ENCODE data around the gene AP2B1.
"Not testable (repeated sequence)": the region's sequence is repeated elsewhere in the genome, so short reads cannot be mapped to it uniquely, and the experiment has no call there.

AP2B1 gene

GRCh38 chr17:35744830-35745229, 157.7 kb downstream of the AP2B1 start:
- Histone ChIP-seq H3K4me1 (ENCODE audit: insufficient read depth, low read length) (peaks cover 3% of the 10 kb centered on the region), H3K36me3 (ENCODE audit: insufficient read depth, low read length) (no peaks in the 10 kb centered on the region), H3K27me3 (ENCODE audit: insufficient read depth, low read length) (peaks cover 15% of the 10 kb centered on the region), H3K4me3 (ENCODE audit: low read length) (no peak overlapping the region), H3K9me3 (ENCODE audit: low read length) (no peaks in the 10 kb centered on the region), H2AFZ (ENCODE audit: low read depth, low read length) (no peak overlapping the region)

DNA sequence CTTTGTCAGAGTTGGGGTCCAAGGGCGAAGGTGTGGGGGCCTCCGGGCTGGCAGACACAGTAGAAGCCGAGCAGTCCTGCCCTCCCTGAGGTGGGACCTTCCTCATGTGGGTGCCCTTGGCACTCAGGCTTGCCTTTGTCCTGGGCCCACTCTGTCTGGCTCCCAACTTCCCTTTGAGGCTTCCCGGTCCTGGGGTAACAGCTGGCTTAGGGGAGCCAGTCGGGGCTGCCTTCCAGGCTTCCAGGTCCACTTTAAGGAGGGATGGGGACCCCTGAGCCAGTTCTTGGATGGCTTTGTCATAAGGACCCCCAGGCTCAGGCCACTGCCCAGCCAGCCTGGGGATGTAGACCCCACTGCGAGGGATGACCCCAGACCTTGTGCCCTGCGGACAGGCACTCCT, 158.1 kb downstream of the AP2B1 start:
- H3K4me1 ChIP-seq (ENCODE audit: insufficient read depth, low read length): peaks cover 6% of the 10 kb centered on the region
- H3K36me3 ChIP-seq (ENCODE audit: insufficient read depth, low read length): no peaks in the 10 kb centered on the region
- peaks cover 18% of the 10 kb centered on the region for H3K27me3 ChIP-seq (ENCODE audit: insufficient read depth, low read length)
- H2AFZ ChIP-seq (ENCODE audit: low read depth, low read length): no peak overlapping the region
- no peaks in the 10 kb centered on the region for H3K9me3 ChIP-seq (ENCODE audit: low read length)
- H3K4me3 ChIP-seq (ENCODE audit: low read length): no peak overlapping the region

GRCh38 chr17:35745749-35746320, 158.7 kb downstream of the AP2B1 start:
- Histone ChIP-seq H3K4me3 (ENCODE audit: low read length) (no peak overlapping the region), H3K9me3 (ENCODE audit: low read length) (no peaks in the 10 kb centered on the region), H2AFZ (ENCODE audit: low read depth, low read length) (no peak overlapping the region), H3K27me3 (ENCODE audit: insufficient read depth, low read length) (peaks cover 24% of the 10 kb centered on the region), H3K4me1 (ENCODE audit: insufficient read depth, low read length) (peaks cover 8% of the 10 kb centered on the region), H3K36me3 (ENCODE audit: insufficient read depth, low read length) (no peaks in the 10 kb centered on the region)

DNA sequence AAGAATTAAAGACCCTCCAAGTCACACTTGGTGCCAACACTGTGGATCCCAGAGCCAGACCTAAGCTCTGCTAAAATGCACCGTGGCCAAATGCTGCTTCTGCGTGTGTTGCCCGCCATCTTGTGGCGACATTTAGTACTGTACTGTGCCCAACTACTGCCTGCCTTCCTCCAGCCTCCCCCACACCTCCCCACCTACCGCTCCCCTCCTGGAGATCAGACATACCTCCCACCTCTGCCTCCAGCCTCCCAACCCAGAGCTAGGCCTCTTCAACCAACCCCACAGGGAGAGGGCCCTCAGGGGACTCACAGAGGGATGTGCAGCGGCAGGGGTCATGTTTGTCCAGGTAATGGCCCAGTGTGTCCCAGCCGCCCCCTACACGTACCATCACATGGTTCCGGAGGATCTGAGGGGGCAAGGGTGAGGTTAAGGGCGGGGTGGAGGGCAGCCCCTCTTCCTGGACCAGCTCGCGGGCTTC, 160.5 kb downstream of the AP2B1 start:
- peaks cover 26% of the 10 kb centered on the region for H3K27me3 ChIP-seq (ENCODE audit: insufficient read depth, low read length)
- no peaks in the 10 kb centered on the region for H3K9me3 ChIP-seq (ENCODE audit: low read length)
- H3K4me1 ChIP-seq (ENCODE audit: insufficient read depth, low read length): peaks cover 8% of the 10 kb centered on the region
- H3K36me3 ChIP-seq (ENCODE audit: insufficient read depth, low read length): no peaks in the 10 kb centered on the region
- H3K4me3 ChIP-seq (ENCODE audit: low read length): no peak overlapping the region
- no peak overlapping the region for H2AFZ ChIP-seq (ENCODE audit: low read depth, low read length)

- peaks cover 26% of the 10 kb centered on the region for H3K27me3 ChIP-seq (ENCODE audit: insufficient read depth, low read length)
- H3K9me3 ChIP-seq (ENCODE audit: low read length): no peaks in the 10 kb centered on the region
These were observed 161.3 kb downstream of the AP2B1 start for GRCh38 chr17:35748341-35748841.

DNA sequence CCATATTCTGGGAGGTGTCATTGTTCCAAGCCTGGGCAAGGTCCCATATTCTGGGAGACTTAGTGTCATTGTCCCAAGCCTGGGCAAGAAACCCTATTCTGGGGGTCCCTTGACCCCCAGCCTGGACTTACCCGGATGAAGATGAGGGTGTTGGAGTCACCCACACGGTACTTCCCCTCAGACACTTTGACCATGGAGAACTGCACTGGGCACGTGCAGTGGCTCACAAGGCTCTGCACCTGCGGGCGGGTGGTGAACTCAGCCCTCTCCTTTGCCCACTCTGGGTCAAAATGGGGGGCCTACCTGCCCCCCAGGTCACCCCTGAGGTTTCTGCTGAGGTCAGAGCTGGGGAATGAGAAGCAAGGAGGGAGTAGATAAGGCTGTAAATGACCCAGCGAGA, 161.9 kb downstream of the AP2B1 start:
- no peaks in the 10 kb centered on the region for H3K9me3 ChIP-seq (ENCODE audit: low read length)
- H3K27me3 ChIP-seq (ENCODE audit: insufficient read depth, low read length): peaks cover 26% of the 10 kb centered on the region
- H3K36me3 ChIP-seq (ENCODE audit: insufficient read depth, low read length): no peaks in the 10 kb centered on the region
- no peak overlapping the region for H3K4me3 ChIP-seq (ENCODE audit: low read length)
- no peak overlapping the region for H2AFZ ChIP-seq (ENCODE audit: low read depth, low read length)
- H3K4me1 ChIP-seq (ENCODE audit: insufficient read depth, low read length): peaks cover 8% of the 10 kb centered on the region

More at GRCh38 chr17:35748341-35748841, 161.3 kb downstream of the AP2B1 start:
- Histone ChIP-seq H2AFZ (ENCODE audit: low read depth, low read length) (no peak overlapping the region), H3K4me1 (ENCODE audit: insufficient read depth, low read length) (peaks cover 8% of the 10 kb centered on the region), H3K4me3 (ENCODE audit: low read length) (no peak overlapping the region), H3K36me3 (ENCODE audit: insufficient read depth, low read length) (no peaks in the 10 kb centered on the region)

DNA sequence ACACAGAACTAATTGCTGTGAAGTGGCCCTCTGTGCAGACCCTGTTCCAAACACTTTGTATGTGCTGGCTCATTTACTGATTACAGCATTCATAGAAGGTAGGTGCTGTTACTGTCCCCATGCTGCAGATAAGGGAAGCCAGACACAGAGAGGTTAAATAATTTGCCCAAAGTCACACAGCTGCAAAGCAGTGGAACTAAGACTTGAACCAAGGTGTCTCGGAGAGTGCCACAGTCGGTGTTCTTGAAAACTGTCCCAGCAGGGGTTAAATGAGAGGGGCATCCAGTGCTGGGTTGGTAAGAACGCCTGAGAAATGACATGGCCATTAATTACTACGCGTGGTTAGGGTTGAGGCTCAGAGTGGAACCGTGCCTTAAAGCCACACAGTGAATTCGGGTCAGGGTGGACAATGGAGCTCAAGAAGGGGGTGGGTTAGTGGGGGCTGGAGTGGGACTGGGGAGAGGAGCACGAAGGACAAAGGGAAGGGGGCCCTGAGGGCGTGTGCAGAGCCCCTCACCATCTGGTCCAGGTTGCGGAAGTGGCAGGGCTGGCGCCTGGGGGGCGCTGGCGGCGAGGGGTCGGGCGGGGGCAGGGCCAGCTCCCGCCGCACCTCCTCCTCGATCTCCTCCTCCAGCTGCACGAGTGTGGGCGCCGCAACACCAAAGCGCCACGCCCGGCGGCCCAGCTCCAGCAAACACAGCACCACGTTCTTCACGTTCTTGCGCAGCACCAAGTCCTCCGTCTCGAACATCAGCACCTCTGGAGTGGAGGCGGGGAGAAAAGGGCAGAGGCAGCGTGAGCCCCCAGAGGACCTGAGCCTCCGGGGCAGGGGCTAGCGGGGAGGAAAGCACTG, 162.7 kb downstream of the AP2B1 start:
- Histone ChIP-seq H2AFZ (ENCODE audit: low read depth, low read length) (no peak overlapping the region), H3K9me3 (ENCODE audit: low read length) (no peaks in the 10 kb centered on the region), H3K4me1 (ENCODE audit: insufficient read depth, low read length) (peaks cover 8% of the 10 kb centered on the region), H3K4me3 (ENCODE audit: low read length) (peak overlapping the region; percentile 19), H3K36me3 (ENCODE audit: insufficient read depth, low read length) (no peaks in the 10 kb centered on the region), H3K27me3 (ENCODE audit: insufficient read depth, low read length) (peaks cover 26% of the 10 kb centered on the region)

DNA sequence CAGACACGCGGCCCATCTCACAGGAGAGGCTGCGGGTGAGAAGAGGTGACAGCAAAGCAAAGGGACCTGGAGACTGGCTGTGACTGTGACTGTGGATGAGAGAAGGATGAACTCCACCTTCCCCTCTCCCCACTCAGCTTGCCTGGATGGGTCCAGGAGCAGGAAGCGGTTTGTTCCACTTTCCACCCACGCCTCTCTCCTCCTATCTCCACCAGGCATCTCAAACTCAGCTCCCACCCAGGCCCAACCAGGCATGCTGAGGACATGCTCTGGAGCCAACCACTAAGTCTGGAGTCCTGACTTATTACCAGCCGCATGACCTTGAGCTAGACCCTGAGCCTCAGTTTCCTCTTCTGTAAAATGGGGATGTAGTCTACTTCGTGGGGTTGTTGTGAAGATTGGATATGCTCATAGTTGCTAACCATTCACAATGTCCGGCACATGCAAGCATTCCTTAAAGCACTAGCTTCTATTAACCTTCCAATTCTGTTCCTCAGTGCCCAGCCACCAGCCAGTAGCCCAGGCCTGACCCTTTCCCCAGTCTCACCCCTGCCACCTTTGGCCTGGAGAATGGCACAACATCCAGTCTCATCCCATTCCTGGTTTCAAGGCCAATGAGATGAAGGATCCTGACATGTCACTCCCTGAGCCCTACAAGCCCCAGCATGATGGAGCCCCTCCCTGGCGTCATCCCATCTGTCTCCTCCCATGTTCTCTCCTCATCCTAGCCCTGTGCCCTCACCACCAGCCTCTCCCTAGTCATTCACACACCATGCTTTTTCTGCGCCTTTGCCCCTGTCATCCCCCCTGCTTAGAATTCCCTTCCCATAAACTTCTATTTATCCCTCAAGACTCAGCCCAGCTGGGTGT, 163.6 kb downstream of the AP2B1 start:
- H2AFZ ChIP-seq (ENCODE audit: low read depth, low read length): no peak overlapping the region
- H3K9me3 ChIP-seq (ENCODE audit: low read length): no peaks in the 10 kb centered on the region
- H3K4me3 ChIP-seq (ENCODE audit: low read length): no peak overlapping the region
- H3K36me3 ChIP-seq (ENCODE audit: insufficient read depth, low read length): no peaks in the 10 kb centered on the region
- peaks cover 22% of the 10 kb centered on the region for H3K27me3 ChIP-seq (ENCODE audit: insufficient read depth, low read length)
- peaks cover 8% of the 10 kb centered on the region for H3K4me1 ChIP-seq (ENCODE audit: insufficient read depth, low read length)

- peaks cover 22% of the 10 kb centered on the region for H3K27me3 ChIP-seq (ENCODE audit: insufficient read depth, low read length)
- H3K4me1 ChIP-seq (ENCODE audit: insufficient read depth, low read length); H3K36me3 ChIP-seq (ENCODE audit: insufficient read depth, low read length); H2AFZ ChIP-seq (ENCODE audit: low read depth, low read length); H3K9me3 ChIP-seq (ENCODE audit: low read length); H3K4me3 ChIP-seq (ENCODE audit: low read length): not testable (repeated sequence)
These were observed 164.4 kb downstream of the AP2B1 start for GRCh38 chr17:35751541-35751940.

DNA sequence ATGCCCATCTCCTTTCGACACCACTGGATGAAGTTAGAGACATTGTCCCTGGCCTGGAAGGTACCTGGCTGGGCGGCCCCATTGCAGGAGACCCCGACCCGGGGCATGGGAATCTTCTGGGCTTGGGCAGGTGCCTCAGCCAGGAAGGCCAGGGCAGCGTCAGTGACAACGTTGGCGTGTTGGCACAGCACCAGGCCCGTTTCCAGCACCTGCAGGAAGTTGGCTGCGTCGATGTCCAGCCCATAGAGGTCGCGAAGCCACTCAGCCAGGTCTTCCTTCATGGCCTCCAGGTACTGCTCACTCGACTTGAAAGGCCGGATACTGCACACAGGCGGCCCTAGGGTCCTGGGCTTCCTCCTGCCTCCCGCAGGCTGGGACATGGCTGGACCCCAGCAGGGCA, 165.3 kb downstream of the AP2B1 start:
- Histone ChIP-seq H3K4me3 (ENCODE audit: low read length) (no peak overlapping the region), H3K27me3 (ENCODE audit: insufficient read depth, low read length) (peaks cover 22% of the 10 kb centered on the region), H3K36me3 (ENCODE audit: insufficient read depth, low read length) (no peaks in the 10 kb centered on the region), H2AFZ (ENCODE audit: low read depth, low read length) (no peak overlapping the region), H3K4me1 (ENCODE audit: insufficient read depth, low read length) (peaks cover 8% of the 10 kb centered on the region), H3K9me3 (ENCODE audit: low read length) (no peaks in the 10 kb centered on the region)

DNA sequence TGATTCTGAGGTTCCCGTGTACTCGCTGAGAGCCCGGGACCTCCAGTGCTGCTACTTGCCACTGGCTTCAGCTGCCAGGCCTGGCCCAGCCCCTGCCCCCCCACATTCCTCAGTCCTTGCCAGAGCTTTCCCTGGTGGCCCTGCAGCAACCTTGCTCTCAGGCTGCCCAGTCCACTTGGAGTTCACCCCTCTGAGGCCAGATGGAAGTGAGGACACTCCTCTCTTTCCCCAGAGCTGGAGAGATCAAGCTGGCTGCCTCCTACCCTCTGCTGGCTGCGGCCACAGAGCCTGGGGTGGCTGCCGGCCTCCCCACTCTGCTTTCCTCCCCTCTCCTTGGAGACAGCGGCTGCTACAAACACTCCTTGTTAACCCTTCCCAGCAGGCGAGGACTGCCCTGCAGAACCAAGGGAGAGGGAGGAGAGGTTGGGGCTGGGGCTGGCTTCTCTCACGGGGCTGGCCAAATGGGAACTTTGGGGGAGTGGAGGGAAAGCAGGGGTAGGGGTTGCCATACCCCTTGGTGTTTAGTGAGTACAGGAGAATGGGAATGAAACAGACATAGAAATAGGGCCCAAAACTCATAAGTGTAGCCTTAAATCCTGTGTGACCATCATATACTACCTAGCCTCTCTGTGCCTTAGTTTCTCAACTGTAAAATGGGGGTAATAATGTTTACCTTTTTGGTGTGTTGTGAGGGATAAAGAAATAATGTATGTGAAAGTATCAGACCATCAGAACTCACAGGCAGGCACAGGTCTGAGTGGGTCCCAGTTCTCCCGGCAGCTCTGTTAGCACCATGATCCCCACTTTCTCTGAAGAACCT, 166.0 kb downstream of the AP2B1 start, which contains the start of gene GAS2L2:
GAS2L2 (minus strand) TSS at position 295 of the 820 bp plus-strand sequence. CDS start 389 bp downstream, outside the sequence.
- H3K4me1 ChIP-seq (ENCODE audit: insufficient read depth, low read length): peaks cover 8% of the 10 kb centered on the region
- H2AFZ ChIP-seq (ENCODE audit: low read depth, low read length): no peak within 1 kb of the TSS
- H3K9me3 ChIP-seq (ENCODE audit: low read length): no peaks in the 10 kb centered on the region
- H3K36me3 ChIP-seq (ENCODE audit: insufficient read depth, low read length): no peaks in the 10 kb centered on the region
- H3K4me3 ChIP-seq (ENCODE audit: low read length): no peak within 1 kb of the TSS
- peaks cover 22% of the 10 kb centered on the region for H3K27me3 ChIP-seq (ENCODE audit: insufficient read depth, low read length)

GRCh38 chr17:35757243-35757642, 170.1 kb downstream of the AP2B1 start:
- no peaks in the 10 kb centered on the region for H3K9me3 ChIP-seq (ENCODE audit: low read length)
- H3K36me3 ChIP-seq (ENCODE audit: insufficient read depth, low read length): no peaks in the 10 kb centered on the region
- H3K27me3 ChIP-seq (ENCODE audit: insufficient read depth, low read length): no peaks in the 10 kb centered on the region
- no peaks in the 10 kb centered on the region for H3K4me1 ChIP-seq (ENCODE audit: insufficient read depth, low read length)
- H3K4me3 ChIP-seq (ENCODE audit: low read length): no peak overlapping the region
- H2AFZ ChIP-seq (ENCODE audit: low read depth, low read length): no peak overlapping the region
